H1 (cell line): ENCODE data around the gene CTNND2. TPM values are rescaled to one million over a fixed set of nuclear protein-coding genes. Genes with fewer than 3 reads are reported as not detected.

Experiments used
- CTCF ChIA-PET: fragments of 300-600 bp; sonication (Branson Sonifier 250); formaldehyde crosslinking; loops from one replicate; lab custom pipeline; 2021; ENCODE audit not compliant: partially characterized antibody; lab: Charles Lee
- POLR2A ChIA-PET: fragments of 300-600 bp; sonication (Branson Sonifier 250); formaldehyde crosslinking; loops from one replicate; lab custom pipeline; 2021; ENCODE audit warnings: inconsistent platforms; ENCODE audit not compliant: partially characterized antibody; lab: Charles Lee
- DNase-seq, 2 experiments: peaks; one replicate each; pipeline versions ENCODE4 v3.0.0 to v3.0.0-alpha.2; 2010 to 2022; ENCODE audit warnings: low spot score in 2 of 2, low read depth in 1 of 2, mixed read lengths in 1 of 2
- FAIRE-seq: peaks from 2 replicates; lab custom pipeline; 2011; peaks lifted over from hg19 to GRCh38; lab: Jason Lieb, UNC
- H2AFZ ChIP-seq: 2 replicates; pipeline ENCODE4 v1.8.1; 2012; ENCODE audit warnings: low read length, inconsistent platforms
- H2AK5ac ChIP-seq: 2 replicates; pipeline ENCODE4 v1.6.1; 2013; ENCODE audit warnings: low read depth, low read length
- H2BK120ac ChIP-seq: replicated peaks from 2 replicates; pipeline ENCODE3; 2013; ENCODE audit warnings: low read depth, low read length, inconsistent platforms
- H2BK12ac ChIP-seq: 2 replicates; pipeline ENCODE4 v1.6.1; 2013; ENCODE audit warnings: low read depth, low read length
- H2BK15ac ChIP-seq: 2 replicates; pipeline ENCODE4 v1.6.1; 2013; ENCODE audit warnings: low read length
- H2BK20ac ChIP-seq: 2 replicates; pipeline ENCODE4 v1.6.1; 2013; ENCODE audit warnings: low read length
- H2BK5ac ChIP-seq: 2 replicates; pipeline ENCODE4 v1.6.1; 2013; ENCODE audit warnings: low read depth, low read length
- H3K14ac ChIP-seq: 2 replicates; pipeline ENCODE4 v1.6.1; 2013; ENCODE audit warnings: inconsistent platforms; ENCODE audit not compliant: insufficient read length
- H3K18ac ChIP-seq: 2 replicates; pipeline ENCODE4 v1.6.1; 2013; ENCODE audit warnings: low read length; ENCODE audit errors: extremely low read depth
- H3K23ac ChIP-seq: 2 replicates; pipeline ENCODE4 v1.6.1; 2013; ENCODE audit warnings: inconsistent platforms; ENCODE audit not compliant: insufficient read length
- H3K23me2 ChIP-seq: 2 replicates; pipeline ENCODE4 v1.6.1; 2013; ENCODE audit warnings: low read depth, low read length
- H3K27ac ChIP-seq: 2 replicates; pipeline ENCODE4 v1.6.1; 2011; ENCODE audit warnings: low read depth, low read length, inconsistent platforms
- H3K27me3 ChIP-seq, 4 experiments: replicated peaks in 1 of 4; 1 replicate in 1 of 4; 2 replicates in 3 of 4; pipeline versions ENCODE4 v1.6.1 to v1.8.1; 2011 to 2013; ENCODE audit warnings: low read length in 3 of 4, mild to moderate bottlenecking in 3 of 4, inconsistent platforms in 2 of 4, mixed read lengths in 2 of 4, moderate library complexity in 1 of 4; ENCODE audit not compliant: control insufficient read depth in 3 of 4, insufficient read depth in 3 of 4; ENCODE audit errors: extremely low read depth in 1 of 4
- H3K36me3 ChIP-seq, 4 experiments: 2 replicates each; pipeline versions ENCODE4 v1.6.1 to v1.8.1; 2011 to 2013; ENCODE audit warnings: mild to moderate bottlenecking in 4 of 4, low read length in 3 of 4, moderate library complexity in 2 of 4, control low read depth in 1 of 4, inconsistent platforms in 1 of 4; ENCODE audit not compliant: insufficient read depth in 4 of 4, control insufficient read depth in 2 of 4
- H3K4ac ChIP-seq: replicated peaks from 2 replicates; pipeline ENCODE3; 2013; ENCODE audit warnings: low read length, low read depth, mixed read lengths, inconsistent platforms; ENCODE audit not compliant: insufficient read length
- H3K4me1 ChIP-seq, 4 experiments: replicated peaks in 1 of 4; 1 replicate in 1 of 4; 2 replicates in 3 of 4; pipeline versions ENCODE4 v1.6.1 to v1.8.1; 2011 to 2013; ENCODE audit warnings: low read length in 3 of 4, inconsistent platforms in 2 of 4, mixed read lengths in 1 of 4; ENCODE audit not compliant: insufficient read depth in 4 of 4, control insufficient read depth in 3 of 4
- H3K4me2 ChIP-seq, 2 experiments: 2 replicates each; pipeline versions ENCODE4 v1.6.1 to v1.8.1; 2011 to 2013; ENCODE audit warnings: low read depth in 2 of 2, low read length in 2 of 2, control low read depth in 1 of 2, inconsistent platforms in 1 of 2, mild to moderate bottlenecking in 1 of 2; ENCODE audit not compliant: insufficient read depth in 1 of 2
- H3K4me3 ChIP-seq, 4 experiments: fragments of 200-600, 300-600 bp in 1 of 4; sonication (generic), shearing (Covaris generic), sonication (Bioruptor Twin) in 1 of 4; 2 replicates each; pipeline versions ENCODE4 v1.5.1 to v1.8.1; 2011 to 2016; ENCODE audit warnings: low read length in 4 of 4, low read depth in 3 of 4, control low read depth in 2 of 4, inconsistent platforms in 2 of 4, mild to moderate bottlenecking in 2 of 4, mixed read lengths in 1 of 4, moderate library complexity in 1 of 4; ENCODE audit not compliant: insufficient read depth in 2 of 4; ENCODE audit errors: extremely low read depth in 1 of 4
- H3K56ac ChIP-seq: replicated peaks from 2 replicates; pipeline ENCODE3; 2013; ENCODE audit warnings: low read depth, mild to moderate bottlenecking, mixed read lengths, low read length, inconsistent platforms; ENCODE audit not compliant: insufficient read length
- H3K79me1 ChIP-seq: 2 replicates; pipeline ENCODE4 v1.6.1; 2013; ENCODE audit warnings: low read depth, low read length, control low read depth
- H3K79me2 ChIP-seq, 2 experiments: 2 replicates each; pipeline versions ENCODE4 v1.6.1 to v1.8.1; 2012 to 2013; ENCODE audit warnings: low read length in 2 of 2, mild to moderate bottlenecking in 2 of 2, inconsistent platforms in 1 of 2; ENCODE audit not compliant: insufficient read depth in 2 of 2, control insufficient read depth in 1 of 2
- H3K9ac ChIP-seq, 4 experiments: replicated peaks in 1 of 4; 1 replicate in 1 of 4; 2 replicates in 3 of 4; pipeline versions ENCODE4 v1.6.1 to v1.8.1; 2011 to 2013; ENCODE audit warnings: low read depth in 3 of 4, low read length in 3 of 4, control low read depth in 2 of 4, mild to moderate bottlenecking in 2 of 4, moderate library complexity in 2 of 4, inconsistent platforms in 1 of 4; ENCODE audit errors: extremely low read depth in 1 of 4
- H3K9me3 ChIP-seq, 2 experiments: 2 replicates each; pipeline versions ENCODE4 v1.6.1 to v1.8.1; 2012 to 2013; ENCODE audit warnings: mild to moderate bottlenecking in 2 of 2, moderate library complexity in 2 of 2, control low read depth in 1 of 2, inconsistent platforms in 1 of 2, low read depth in 1 of 2, low read length in 1 of 2, mixed read lengths in 1 of 2; ENCODE audit not compliant: insufficient read depth in 2 of 2
- H4K20me1 ChIP-seq, 2 experiments: replicated peaks in 1 of 2; 2 replicates each; pipeline versions ENCODE3 to v1.8.1; 2011 to 2013; ENCODE audit warnings: inconsistent platforms in 2 of 2, low read length in 2 of 2, mild to moderate bottlenecking in 1 of 2; ENCODE audit not compliant: insufficient read depth in 2 of 2, control insufficient read depth in 1 of 2
- H4K5ac ChIP-seq: 2 replicates; pipeline ENCODE4 v1.6.1; 2013; ENCODE audit warnings: low read length, low read depth, mixed read lengths, inconsistent platforms; ENCODE audit not compliant: insufficient read length
- H4K8ac ChIP-seq: 2 replicates; pipeline ENCODE4 v1.8.0; 2013; ENCODE audit warnings: mild to moderate bottlenecking, moderate library complexity, low read length, inconsistent platforms; ENCODE audit not compliant: insufficient read depth; ENCODE audit errors: extremely low read depth
- H4K91ac ChIP-seq: replicated peaks from 2 replicates; pipeline ENCODE3; 2013; ENCODE audit warnings: low read length, mixed read lengths, inconsistent platforms; ENCODE audit not compliant: insufficient read length
- BACH1 ChIP-seq: IDR thresholded peaks from 2 replicates; pipeline ENCODE4 v1.6.1; 2012; ENCODE audit warnings: low read length, improper control_type of control experiment
- CHD2 ChIP-seq: IDR thresholded peaks from 2 replicates; pipeline ENCODE4 v1.6.1; 2012; ENCODE audit warnings: low read length, improper control_type of control experiment
- EGR1 ChIP-seq: IDR thresholded peaks from 2 replicates; pipeline ENCODE4 v1.6.1; 2011; ENCODE audit warnings: low read depth, low read length, borderline replicate concordance
- HDAC6 ChIP-seq: IDR thresholded peaks from one replicate; pipeline ENCODE4 v1.7.1; 2012; ENCODE audit warnings: low read depth, mild to moderate bottlenecking, inconsistent platforms, low read length, moderate library complexity
- KDM4A ChIP-seq: IDR thresholded peaks from one replicate; pipeline ENCODE4 v1.7.1; 2012; ENCODE audit warnings: low read depth, mild to moderate bottlenecking, moderate library complexity, low read length, inconsistent platforms; ENCODE audit not compliant: severe bottlenecking
- POLR2AphosphoS5 ChIP-seq: IDR thresholded peaks from 2 replicates; pipeline ENCODE4 v1.6.1; 2011; ENCODE audit warnings: low read depth, low read length
- RAD21 ChIP-seq, 2 experiments: IDR thresholded peaks in 1 of 2; conservative IDR thresholded peaks in 1 of 2; 2 replicates each; pipeline ENCODE4 v1.6.1; 2011; ENCODE audit warnings: low read depth in 2 of 2, low read length in 2 of 2, improper control_type of control experiment in 1 of 2, inconsistent platforms in 1 of 2, mild to moderate bottlenecking in 1 of 2, moderate library complexity in 1 of 2
- RXRA ChIP-seq: IDR thresholded peaks from 2 replicates; pipeline ENCODE4 v1.6.1; 2011; ENCODE audit warnings: low read depth, mild to moderate bottlenecking, low read length, moderate library complexity; ENCODE audit not compliant: insufficient read depth
- SAP30 ChIP-seq: fragments of 300-600 bp; sonication (generic); IDR thresholded peaks from 2 replicates; pipeline ENCODE4 v1.7.1; 2012; ENCODE audit warnings: low read length, moderate library complexity, mild to moderate bottlenecking, inconsistent platforms; ENCODE audit not compliant: insufficient read depth, insufficient replicate concordance
- SIN3A ChIP-seq, 2 experiments: IDR thresholded peaks in 1 of 2; conservative IDR thresholded peaks in 1 of 2; 2 replicates each; pipeline ENCODE4 v1.6.1; 2011 to 2012; ENCODE audit warnings: low read length in 2 of 2, improper control_type of control experiment in 1 of 2, low read depth in 1 of 2, mild to moderate bottlenecking in 1 of 2
- TBP ChIP-seq: IDR thresholded peaks from 2 replicates; pipeline ENCODE4 v1.6.1; 2011; ENCODE audit warnings: low read depth, low read length, improper control_type of control experiment
- ZNF274 ChIP-seq: IDR thresholded peaks from 2 replicates; pipeline ENCODE4 v1.7.0; 2012; ENCODE audit warnings: low read length, borderline replicate concordance; ENCODE audit errors: extremely low read depth
- WGBS, 2 experiments: shearing (Covaris generic) in 1 of 2; methylation state at CpG; one replicate each; pipeline versions ENCODE4 v1.1.6 to v1.1.7; 2013 to 2015; ENCODE audit warnings: low lambda C conversion rate in 2 of 2, mixed read lengths in 2 of 2, inconsistent platforms in 1 of 2, low coverage in 1 of 2, missing lambda C conversion rate in 1 of 2; ENCODE audit not compliant: insufficient replicate concordance in 2 of 2, insufficient coverage in 1 of 2, insufficient read length in 1 of 2; ENCODE audit errors: extremely low coverage in 1 of 2, missing lambda C conversion rate in 1 of 2; 5-methylcytosine and 5-hydroxymethylcytosine counted together
- polyA plus RNA-seq, 7 experiments: library from polyadenylated mRNA; depleted of rRNA in 3 of 7; stranded (reverse) in 5 of 7; unstranded in 2 of 7; fragments of >200 nt in 5 of 7; fragments of 200-250 nt in 2 of 7; gene quantifications; 1 replicate in 5 of 7; 2 replicates in 1 of 7; 4 replicates in 1 of 7; pipeline versions ENCODE4 v1.2.1 to v1.2.3, GENCODE V29; 2011 to 2013; ENCODE audit warnings: missing spikeins in 2 of 7, mixed read lengths in 2 of 7
- total RNA-seq: library from RNA; stranded (reverse); fragmentation: NEBNext Ultra II Directional; extraction: Animal tissue kit (Norgen Biotek cat#: 25700); gene quantifications from 2 replicates; pipeline ENCODE4 v1.2.1, GENCODE V29; 2021

Gene CTNND2
- total and polyA plus RNA-seq, 2 of the 8 experiments (the other 6 are each of a cell fraction or from before 2014, with no cell fraction given) = 7.4 to 14.2 TPM

DNA sequence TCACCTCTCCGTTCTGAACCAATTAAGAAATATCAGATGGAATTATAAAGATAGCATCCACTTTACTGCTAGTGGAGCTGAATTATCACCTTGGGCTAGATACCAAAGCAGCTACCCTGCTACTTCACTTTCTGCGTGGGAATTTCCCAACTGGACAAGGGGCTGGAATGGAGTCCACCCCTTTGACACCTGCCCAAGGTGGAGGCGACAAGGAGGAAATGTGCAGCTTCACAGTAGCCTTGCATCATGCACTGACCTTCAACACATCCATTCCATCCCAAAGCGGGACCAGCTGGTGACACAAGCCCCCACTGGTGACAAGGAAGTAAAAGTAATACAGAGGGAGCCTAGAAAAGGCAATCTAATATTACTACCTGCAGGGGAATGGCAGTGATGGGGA, 30.7 kb downstream of the CTNND2 start (continued):
- TF ChIP-seq EGR1 = no peak

DNA sequence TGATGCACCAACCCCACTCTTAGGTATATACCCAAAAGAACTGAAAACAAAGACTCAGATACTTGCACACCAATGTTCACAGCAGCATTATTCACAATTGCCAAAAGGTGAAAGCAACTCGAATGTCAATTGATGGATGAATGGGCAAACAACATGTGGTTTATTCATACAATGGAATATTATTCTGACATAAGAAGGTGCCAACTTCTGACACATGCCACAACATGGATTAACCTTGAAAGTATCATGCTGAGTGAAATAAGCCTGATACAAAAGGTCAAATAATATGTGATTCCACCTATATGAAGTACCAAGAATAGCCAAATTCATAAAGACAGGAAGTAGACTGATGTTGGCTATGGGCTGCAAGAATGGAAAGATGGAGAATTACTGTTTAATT, 35.0 kb downstream of the CTNND2 start:
- POLR2A ChIA-PET = no interaction called here
- Histone ChIP-seq H3K9ac (no peak overlapping the region), H3K4ac (no peak overlapping the region), H3K9me3 (no peaks in the 10 kb centered on the region), H2BK20ac (no peak overlapping the region), H3K79me1 (no peaks in the 10 kb centered on the region), H3K36me3 (0 out of 8 replicates have a peak, but pooled peaks cover 0 to 2% (median 0%) of the 10 kb centered on the region in 4 experiments), H4K8ac (no peak overlapping the region), H4K20me1 (no peaks in the 10 kb centered on the region), H2BK5ac (no peak overlapping the region), H3K23me2 (no peaks in the 10 kb centered on the region), H3K4me2 (no peak overlapping the region), H3K56ac (no peak overlapping the region), H2BK15ac (no peak overlapping the region), H3K27ac (no peak overlapping the region), H3K18ac (no peak overlapping the region), H2AK5ac (no peak overlapping the region), H3K27me3 (no peaks in the 10 kb centered on the region), H3K23ac (no peak overlapping the region), H3K4me3 (no peak overlapping the region), H4K91ac (no peak overlapping the region), H3K14ac (no peak overlapping the region), H4K5ac (no peak overlapping the region)
- FAIRE-seq (no peak), DNase-seq (no peak)
- CTCF ChIA-PET = no interaction called here
- WGBS, 2 experiments = 93% methylated on average over 1 of the region's 1 CpG; no CpG with 5 or more reads in 1 of the 2 experiments
- TF ChIP-seq RXRA = no peak
- TF ChIP-seq RAD21 (IDR thresholded peaks at IDR 0.05 in 1 of 2, conservative IDR thresholded peaks at IDR 0.05 in 1 of 2; ENCODE audit: low read depth in 2 of 2, low read length in 2 of 2) = no peak
- TF ChIP-seq HDAC6 = no peak
- no peak for TF ChIP-seq BACH1
- no peak for TF ChIP-seq SIN3A (conservative IDR thresholded peaks at IDR 0.05 in 1 of 2, IDR thresholded peaks at IDR 0.05 in 1 of 2; ENCODE audit: low read depth in 1 of 2, low read length in 2 of 2)
- TF ChIP-seq CHD2 = no peak
- no peak for TF ChIP-seq TBP
- no peak for TF ChIP-seq SAP30
- TF ChIP-seq POLR2AphosphoS5 = no peak
- TF ChIP-seq KDM4A = no peak
- TF ChIP-seq ZNF274 = no peak
- TF ChIP-seq, all 59 proteins: peak for 0
- no peak overlapping the region for H2AFZ ChIP-seq
- H2BK120ac ChIP-seq = no peak overlapping the region
- no peak overlapping the region for H2BK12ac ChIP-seq
- no peaks in the 10 kb centered on the region for H3K79me2 ChIP-seq
- H3K4me1 ChIP-seq = no peaks in the 10 kb centered on the region
